G401.6 (cell line): Measurements from ENCODE around the gene ABHD17B.
"Not testable (repeated sequence)": the region's sequence is repeated elsewhere in the genome, so short reads cannot be mapped to it uniquely, and the experiment has no call there.

ENCODE experiments used
- FAIRE-seq: peaks from 2 replicates; lab custom pipeline; 2012; peaks lifted over from hg19 to GRCh38; lab: Jason Lieb, UNC

ABHD17B gene

DNA sequence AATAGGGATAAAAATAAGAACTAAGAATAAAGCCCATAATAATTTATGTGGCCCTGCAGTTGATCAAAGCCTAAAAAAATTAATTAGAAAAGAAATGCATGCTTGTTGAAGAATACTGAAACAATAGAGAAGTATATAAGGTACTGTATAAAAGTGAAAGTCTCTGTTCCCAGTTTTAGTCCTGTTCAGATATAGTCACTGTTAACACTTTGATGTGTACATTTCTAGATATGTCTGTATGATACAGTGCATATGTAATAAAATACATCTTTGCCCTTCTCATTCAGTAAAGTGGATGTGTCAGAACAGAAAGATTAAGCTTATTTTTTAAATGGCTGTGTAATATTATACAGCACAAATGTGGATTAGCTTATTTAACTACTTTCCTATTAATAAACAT is 4.5 kb upstream of the ABHD17B start:
- FAIRE-seq, result no peak

DNA sequence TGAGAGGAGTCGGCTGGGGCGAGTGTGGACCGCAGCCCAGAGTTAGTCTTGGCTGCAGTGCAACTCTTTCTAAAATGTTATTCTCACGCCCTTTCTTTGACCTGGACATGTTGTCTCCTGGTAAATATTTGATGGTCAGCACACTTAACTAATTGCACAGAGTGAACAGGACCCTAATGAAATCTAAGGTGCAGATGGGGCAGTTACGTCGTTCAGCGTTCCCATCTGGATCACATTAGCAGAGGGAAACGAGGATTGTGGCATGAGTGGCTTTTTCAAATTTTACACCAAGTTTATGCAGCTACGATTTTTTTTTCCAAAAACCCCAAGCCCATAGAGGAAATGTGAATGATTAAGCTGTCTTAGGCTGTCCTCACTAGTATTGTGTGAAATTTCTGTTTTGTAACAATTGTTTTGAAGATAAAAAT is 929 bp upstream of the ABHD17B start:
- no peak for FAIRE-seq

DNA sequence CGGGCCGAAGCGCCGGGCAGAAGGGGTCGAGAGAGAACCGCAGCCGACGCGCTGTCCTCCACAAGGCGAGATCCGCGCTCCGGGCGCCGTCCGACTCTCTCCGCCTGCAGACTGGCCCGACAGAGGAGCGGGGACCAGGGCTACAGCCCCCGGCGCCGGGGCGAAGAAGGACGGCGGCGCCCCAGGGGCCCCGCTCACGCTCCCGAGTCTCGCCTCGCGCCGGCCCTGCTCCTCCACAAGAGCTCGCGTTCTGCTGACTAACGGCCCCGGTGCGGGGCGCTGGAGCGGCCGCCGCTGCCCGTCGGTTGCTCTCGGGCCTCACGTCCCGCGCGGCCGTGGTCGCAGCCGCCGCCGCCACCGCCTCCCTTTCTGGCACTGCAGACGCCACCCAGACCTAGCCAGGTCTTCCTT is 338 bp downstream of the ABHD17B start:
- FAIRE-seq, result no peak

DNA sequence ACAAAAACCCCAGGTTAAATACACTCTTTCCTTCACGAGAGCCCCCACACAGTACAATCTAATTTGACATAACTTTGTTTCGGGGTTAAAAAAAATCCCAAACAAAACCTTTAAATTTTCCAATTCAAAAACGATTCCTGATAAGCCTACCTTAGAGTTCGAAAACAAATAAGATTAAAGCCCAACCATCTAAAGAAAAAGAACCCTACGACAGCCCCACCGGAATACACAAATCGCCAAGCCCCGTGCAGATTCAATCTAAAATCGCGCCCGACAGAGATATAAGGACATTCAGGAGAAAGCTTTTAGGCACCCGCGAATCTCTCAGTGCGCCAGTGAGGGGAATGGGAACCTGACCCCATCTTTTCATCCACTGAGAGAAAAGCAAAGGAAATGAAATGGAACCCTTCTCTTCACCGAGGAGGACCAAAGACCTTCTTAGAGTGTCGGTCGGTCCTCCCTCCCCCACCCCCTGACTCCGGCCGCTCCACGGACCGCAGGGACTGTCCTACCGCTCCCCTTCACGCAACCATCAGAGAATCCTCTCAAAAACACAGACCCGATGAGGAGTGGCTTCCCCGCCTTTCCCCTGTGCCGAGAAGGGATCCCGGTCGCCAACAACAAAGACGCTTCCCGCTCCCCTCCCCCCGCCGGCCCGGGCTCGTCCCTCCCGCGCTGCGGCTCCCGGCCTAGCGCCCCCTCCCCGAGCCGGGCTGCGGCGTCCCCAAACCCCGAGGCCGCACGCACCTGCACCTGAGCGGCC is 925 bp downstream of the ABHD17B start:
- no peak for FAIRE-seq

DNA sequence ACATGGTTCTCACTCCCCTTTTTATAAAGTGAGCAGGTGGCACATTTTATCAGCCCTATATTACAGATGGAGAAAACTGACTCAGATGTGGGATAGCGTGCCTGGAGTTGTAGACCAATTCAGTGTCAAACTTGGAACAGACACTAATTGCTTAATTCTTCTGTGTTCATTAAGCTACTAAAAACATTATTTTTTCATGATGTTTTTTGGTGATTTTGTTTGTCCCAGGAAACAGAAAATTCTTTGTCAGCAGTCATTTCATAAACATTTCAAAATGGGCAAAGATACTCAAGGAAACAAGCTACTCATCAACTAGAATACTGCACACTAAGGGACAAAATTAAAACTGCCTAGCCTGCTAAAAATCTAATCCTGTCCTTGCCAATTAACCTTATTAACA is 2.2 kb downstream of the ABHD17B start:
- no peak for FAIRE-seq

DNA sequence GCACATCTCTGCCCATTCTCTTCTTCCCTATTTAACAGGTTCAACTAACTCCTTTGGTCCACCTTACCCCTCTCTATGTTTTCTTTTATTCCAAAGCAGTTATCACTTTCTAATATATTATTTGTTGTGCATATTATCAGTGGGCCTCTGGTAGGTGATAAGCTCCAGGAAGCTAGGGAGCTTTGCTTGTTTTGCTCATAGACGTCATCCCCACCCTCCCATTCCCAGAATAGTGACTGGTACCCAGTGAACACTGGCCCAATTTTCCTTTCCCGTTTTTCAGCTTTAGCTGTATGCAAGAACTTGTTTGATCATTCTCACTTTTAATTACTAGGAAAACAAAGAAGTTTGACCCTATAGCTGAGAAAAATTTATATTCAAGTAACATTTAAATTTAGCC is 6.9 kb downstream of the ABHD17B start:
- no peak for FAIRE-seq

DNA sequence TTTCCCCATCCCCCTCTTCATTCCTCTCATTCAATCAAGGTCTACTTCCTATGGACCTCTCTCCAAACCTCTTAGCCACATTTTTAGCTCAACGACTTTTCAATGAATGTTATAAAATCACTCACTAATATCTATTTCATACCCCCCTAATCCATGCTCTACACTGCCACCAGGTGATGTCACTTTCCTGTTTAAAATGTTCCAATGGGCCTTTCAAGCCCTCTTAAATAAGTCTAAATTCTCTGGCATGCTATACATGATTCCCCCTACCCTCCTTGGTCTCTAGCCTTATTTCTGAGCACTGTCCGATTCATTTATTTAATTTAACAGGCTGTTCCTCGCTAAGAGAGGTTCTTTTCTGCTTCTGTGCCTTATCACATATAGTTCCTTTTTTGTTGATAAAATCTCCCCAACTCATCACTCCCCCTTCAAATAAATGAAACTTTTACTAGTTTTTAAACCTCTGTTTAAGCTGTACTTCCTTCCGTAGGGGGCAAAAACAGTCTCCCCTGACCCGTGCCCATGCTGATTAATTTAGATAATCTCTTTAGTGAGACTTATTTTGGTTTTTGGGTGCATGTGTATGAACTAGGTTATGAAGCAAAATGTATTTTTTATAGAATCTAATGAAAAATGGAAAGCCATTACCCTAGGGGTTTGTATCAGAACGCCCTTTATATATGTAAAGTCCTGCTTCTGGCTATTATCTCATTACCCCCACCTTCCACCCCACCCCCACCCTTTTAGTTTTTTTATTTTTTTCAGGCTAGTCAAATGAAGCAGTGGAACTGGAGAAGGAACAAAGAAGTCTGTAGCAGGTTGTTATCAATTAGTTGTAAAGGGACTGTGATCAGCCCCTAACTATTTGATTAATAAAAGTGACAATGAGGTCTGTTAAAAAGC is 9.0 kb downstream of the ABHD17B start:
- no peak for FAIRE-seq

DNA sequence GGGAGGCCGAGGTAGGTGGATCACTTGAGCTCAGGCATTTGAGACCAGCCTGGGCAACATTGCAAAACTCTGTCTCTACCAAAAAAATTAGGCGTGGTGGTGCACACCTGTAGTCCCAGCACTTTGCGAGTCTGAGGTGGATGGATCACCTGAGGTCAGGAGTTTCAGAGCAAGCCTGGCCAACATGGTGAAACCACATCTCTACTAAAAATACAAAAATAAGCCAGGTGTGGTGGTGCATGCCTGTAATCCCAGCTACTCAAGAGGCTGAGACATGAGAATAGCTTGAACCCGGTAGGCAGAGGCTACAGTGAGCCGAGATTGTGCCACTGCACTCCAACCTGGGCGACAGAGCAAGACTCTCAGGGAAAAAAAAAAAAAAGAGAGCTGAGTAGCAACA is 12.2 kb downstream of the ABHD17B start:
- FAIRE-seq, result not testable (repeated sequence)

DNA sequence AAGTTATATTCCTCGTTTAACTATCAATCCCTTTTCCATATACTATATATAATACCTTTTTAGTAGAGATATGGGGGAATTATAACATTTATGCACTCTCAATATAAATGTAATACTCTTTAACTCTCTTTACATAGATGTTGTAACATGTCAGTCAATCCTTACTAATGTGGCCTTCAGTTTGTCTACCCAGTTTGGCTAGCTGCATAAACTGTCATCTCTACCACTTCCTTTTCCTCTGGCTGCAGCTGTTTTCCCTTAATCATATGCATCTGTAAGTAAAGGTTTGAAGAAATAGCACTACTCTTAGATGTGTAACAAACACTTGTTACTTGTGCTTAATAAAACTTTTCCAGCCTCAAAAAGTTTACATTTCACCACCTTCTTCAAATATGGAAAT is 13.4 kb downstream of the ABHD17B start:
- FAIRE-seq, result no peak

DNA sequence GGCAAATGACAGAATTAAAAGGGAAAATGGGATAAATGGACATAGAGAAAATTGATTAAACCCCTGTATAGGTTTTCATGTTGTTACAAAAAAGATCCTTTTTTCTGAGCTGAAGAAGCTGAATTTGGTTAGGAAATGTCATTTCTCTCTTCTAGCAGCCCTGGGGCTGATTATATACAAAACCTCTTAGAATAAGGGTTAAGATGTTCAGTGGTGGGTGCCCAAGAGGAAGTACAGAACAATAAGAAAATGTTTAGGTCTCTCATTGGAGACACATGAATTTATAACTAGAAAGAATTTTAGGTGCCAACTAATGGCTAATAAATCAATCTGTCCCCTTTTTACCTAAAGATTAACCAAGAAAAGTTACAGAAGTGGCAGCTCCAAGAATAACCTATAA is 14.2 kb downstream of the ABHD17B start:
- FAIRE-seq, result no peak

DNA sequence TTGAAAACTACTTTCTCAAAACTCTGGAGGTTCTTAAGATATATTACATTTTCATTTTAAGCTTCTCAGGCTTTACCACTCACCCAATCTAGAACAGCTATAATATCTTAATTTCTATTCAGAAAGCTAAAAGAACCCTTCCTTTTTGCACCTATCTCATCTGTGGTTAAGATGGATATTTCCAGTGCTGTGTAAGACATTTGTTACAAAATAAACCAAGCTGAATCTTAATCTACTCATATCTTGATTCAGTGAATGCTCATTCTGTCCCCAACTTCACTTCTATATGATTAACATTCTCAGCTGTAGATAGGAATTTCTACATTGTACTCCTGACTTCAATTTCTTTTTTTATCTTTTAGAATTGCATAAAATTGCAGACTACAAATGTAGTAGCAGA is 15.0 kb downstream of the ABHD17B start:
- no peak for FAIRE-seq

DNA sequence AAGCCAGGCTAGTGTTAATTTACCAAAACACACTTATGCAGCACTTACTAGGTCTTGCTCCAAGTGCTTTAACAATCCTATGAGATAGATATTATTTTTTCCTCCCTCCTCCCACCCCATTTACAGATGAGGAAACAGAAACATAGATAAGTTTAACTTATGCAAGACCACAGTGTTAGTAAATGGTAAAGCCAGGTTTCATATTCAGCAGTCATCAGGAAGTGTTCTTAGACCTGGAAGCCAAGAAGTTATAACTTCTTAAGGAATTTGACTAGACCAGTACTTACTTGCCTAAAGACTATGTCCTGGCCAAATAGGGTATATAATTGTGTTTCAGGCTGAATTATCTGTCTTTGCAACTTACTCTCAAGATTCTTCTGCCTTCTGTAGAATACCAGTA is 15.9 kb downstream of the ABHD17B start:
- no peak for FAIRE-seq

DNA sequence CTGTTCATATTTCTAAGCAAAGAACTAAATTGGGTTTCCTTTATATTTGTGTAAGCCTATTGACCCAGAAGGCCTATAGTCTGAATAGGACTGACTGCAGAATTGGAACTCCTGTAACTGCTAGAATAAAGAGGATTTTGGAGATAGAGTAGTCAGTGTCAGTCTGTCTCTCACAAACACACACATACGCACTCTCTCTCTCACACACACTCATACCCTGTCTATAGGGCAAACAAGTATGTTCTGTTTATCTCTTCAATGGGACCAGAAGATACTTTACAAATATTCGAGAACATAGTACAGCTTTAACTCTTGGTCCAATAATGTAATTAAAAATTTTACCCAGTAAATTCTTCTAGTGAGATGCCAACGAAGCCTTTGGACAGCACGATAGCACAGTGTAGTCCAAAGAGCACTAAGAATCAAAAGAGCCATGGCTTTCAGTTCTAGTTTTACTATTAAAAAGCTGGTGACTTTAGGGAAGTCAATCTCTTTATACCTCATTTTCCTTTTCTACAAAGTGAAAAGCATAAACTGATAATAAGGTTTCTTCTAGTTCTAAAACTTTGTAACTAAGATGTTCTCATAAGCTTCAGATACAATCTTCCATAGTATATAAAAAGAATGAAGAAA is 19.3 kb downstream of the ABHD17B start:
- no peak for FAIRE-seq

DNA sequence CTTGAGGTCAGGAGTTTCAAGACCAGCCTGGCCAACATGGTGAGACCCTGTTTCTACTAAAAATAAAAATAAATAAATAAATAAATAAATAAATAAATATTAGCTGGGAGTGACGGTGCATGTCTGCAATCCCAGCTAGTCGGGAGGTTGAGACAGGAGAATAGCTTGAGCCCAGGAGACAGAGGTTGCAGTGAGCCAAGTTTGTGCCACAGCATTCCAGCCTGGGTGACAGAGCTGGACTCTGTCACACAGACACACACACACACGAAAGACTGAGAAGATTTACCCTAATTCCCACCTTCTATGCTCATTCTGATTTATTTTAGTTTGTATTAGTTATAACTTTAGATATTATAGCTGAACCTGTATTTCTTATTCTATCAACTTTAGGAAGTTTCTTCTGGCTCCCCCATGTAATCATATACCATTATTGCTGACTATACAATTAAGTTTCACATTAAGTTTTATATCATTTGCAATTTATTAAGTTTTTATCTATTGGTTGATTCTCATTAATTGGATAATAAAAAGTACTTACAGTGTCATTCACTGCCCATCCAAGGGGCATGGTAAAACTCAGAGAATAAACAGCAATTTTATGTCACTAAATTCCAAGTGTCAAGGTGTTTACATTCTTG is 20.8 kb downstream of the ABHD17B start:
- peak; percentile 27 for FAIRE-seq

DNA sequence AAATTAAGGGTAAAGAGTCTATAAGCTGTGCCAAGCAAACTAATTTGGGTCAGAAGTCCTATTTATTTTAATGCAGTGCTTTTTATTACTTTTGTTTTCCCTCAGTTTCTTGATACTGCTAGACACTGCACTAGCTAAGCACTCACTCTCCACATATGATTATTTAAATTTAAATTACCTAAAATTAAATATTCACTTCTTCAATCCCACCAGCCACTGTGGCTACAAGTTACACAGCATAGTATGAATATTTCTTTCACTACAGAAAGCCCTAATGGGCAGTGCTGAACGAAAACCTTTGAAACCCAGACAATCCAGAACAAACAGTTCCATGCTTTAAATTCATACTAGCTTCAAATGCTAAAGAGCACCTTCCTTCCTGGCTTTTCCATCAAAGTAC is 23.6 kb downstream of the ABHD17B start:
- FAIRE-seq, result no peak

DNA sequence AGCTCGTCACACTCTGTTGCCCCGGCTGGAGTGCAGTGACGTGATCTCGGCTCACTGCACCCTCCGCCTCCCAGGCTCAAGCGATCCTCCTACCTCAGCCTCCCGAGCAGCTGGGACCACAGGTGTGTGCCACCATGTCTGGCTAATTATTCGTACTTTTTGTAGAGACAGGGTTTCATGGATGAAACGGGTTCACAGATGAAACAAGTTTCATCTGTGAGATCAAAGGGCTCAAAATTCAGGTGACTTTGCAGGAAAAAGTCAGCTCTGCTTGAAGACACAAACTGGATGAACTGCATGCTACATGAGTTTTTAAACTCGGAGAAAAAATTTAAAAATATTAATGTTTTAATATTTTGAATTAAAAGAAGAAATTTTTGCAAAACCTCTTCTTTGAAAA is 24.5 kb downstream of the ABHD17B start:
- no peak for FAIRE-seq

DNA sequence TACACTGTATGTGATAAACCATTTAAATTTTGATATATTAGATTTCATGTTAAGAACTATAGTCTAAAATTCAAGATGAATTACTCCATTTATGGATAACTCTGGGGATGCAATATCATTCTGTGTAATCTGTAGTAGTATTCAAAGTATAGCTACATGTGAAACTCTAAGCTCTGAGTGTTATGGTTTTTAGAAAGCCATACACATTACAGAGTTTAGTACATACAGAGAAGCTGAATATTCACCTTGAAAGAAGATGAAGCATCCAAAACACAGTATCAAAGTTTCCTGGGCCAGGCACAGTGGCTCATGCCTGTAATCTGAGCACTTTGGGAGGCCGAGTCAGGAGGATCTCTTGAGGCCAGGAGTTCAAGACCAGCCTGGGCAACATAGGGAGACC is 25.0 kb downstream of the ABHD17B start:
- FAIRE-seq, result no peak

DNA sequence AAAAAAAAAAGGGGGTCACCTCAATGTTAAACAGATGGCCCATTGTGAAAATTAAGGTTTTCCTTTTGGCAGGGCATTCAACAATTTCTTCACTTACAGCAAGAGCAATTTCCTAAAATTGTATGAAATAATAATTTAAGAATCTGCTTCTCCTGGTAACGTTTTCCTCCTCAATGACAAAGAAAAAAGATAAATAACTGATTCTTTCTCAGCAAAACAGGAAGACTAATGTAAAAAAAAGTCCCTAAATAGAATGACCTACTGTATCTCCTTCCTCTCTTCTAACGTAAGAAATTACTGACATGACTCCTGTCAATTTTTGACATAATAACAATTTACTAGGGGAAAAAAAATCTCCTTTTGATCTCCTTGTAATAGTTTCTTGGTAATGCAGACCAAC is 25.5 kb downstream of the ABHD17B start:
- FAIRE-seq, result no peak

DNA sequence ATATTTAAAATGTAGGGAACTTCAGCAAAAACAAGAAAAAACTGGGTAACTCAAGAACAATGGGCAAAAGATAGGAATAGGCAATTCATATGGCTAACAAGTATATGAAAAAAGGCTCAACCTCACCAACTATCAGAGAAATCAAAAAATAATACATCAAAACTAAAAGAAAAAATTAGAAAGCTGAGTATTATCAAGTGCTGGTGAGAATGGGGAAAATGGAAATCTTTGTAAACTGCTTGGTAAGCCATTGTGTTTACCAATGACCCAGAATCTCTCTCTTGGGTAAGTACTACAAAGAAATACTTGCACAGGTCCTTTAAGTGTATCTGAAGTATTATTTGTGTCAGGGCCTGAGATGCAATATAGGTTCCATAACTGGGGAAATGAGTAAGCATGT is 27.0 kb downstream of the ABHD17B start:
- no peak for FAIRE-seq

DNA sequence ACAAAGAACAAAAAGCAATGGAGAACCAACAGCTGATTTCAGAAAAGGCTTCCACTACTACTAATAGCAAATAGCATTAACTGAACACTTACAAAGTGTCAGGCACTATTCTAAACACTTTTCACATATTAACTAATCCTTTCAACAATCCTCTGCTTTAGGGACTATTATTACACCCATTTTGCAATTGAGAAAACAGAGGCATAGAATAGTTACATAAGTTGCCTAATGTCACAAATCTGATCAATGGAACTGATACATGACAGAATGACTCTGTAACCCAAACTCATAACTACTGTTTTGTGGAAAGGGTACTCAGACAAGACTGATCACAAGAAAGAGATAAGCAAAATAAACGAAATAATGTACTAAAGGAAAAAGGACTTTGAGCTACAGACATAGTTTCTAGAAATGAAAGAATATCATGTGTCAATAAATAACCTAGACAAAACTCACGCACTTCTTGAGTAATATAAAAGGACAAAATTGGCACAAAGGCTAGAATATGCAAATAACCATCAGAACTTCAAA is 31.3 kb downstream of the ABHD17B start:
- FAIRE-seq, result no peak

DNA sequence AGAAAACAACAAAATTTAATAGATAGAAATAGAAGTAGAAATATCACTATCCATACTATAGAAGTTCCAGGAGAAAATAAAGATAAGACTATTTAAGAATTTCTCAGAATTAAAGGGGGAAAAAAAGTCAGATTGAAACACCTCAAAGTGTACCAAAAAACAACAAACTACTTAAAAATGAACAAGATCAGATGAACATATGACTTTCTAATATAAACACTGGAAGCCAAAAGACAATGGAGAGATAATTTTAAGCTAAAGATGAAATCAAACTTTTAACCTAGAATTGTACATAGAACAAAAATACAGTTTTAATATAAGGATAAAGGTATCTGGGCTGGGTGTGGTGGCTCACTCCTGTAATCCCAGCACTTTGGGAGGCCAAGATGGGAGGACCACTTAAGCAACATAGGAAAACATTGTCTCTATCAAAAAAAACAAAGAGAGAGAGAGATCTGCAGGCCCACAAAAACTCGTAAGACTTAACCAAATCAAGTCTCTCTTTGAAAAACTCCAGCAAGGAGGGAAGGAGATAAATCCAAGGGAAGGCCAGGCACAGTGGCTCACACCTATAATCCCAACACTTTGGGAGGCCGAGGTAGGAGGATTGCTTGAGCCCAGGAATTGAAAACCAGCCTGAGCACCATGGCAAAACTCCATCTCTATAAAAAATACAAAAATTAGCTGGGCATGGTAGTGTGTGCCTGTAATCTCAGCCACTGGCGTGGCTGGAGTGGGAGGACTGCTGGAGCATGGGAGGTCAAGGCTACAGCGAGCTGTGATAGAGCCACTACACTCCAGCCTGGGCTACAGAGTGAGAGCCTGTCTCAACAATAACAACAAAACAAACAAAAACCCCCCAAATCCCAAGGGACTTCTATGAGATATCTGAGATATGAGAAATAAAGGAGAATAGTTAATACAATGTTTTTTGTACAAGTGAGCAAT is 32.4 kb downstream of the ABHD17B start:
- FAIRE-seq, result peak; percentile 17
